ENCODE results near the gene OR10K1.

OR10K1 gene

GRCh38 chr1:158485455-158485854 is 23.8 kb downstream of the OR10K1 start:
- no peaks in the 10 kb centered on the region for H3K4me1 ChIP-seq (ENCODE audit: insufficient read depth, low read length, poor library complexity, severe bottlenecking)
- no peak overlapping the region for H3K4me3 ChIP-seq (ENCODE audit: low read length, poor library complexity, severe bottlenecking)
- H3K9me3 ChIP-seq (ENCODE audit: insufficient read depth, low read depth, low read length), result no peaks in the 10 kb centered on the region
- H3K9ac ChIP-seq (ENCODE audit: low read depth, low read length, poor library complexity, severe bottlenecking), result no peak overlapping the region
- H3K4me2 ChIP-seq (ENCODE audit: low read depth, low read length, poor library complexity, severe bottlenecking), result no peak overlapping the region
- H2AFZ ChIP-seq (ENCODE audit: low read length), result no peak overlapping the region
- TF ChIP-seq CTCF (conservative IDR thresholded peaks at IDR 0.05; ENCODE audit: low read length), result no peak
- no peak for TF ChIP-seq EZH2phosphoT487 (IDR thresholded peaks at IDR 0.05; ENCODE audit: borderline replicate concordance)
- H4K20me1 ChIP-seq (ENCODE audit: insufficient read depth, low read length, poor library complexity, severe bottlenecking), result no peaks in the 10 kb centered on the region
- no peaks in the 10 kb centered on the region for H3K9me2 ChIP-seq (replicated peaks; ENCODE audit: low read depth, low read length)
- H3F3A ChIP-seq (ENCODE audit: low read depth), result no peaks in the 10 kb centered on the region
- H3K27me3 ChIP-seq (ENCODE audit: insufficient read depth, low read length, poor library complexity, severe bottlenecking), result no peaks in the 10 kb centered on the region
- H3K36me3 ChIP-seq (ENCODE audit: insufficient read depth, low read length), result no peaks in the 10 kb centered on the region
- H3K79me2 ChIP-seq (ENCODE audit: insufficient read depth, low read length), result no peaks in the 10 kb centered on the region

GRCh38 chr1:158491316-158491715 is 29.7 kb downstream of the OR10K1 start:
- H3K4me1 ChIP-seq (ENCODE audit: insufficient read depth, low read length, poor library complexity, severe bottlenecking), result no peaks in the 10 kb centered on the region
- no peak overlapping the region for H3K4me3 ChIP-seq (ENCODE audit: low read length, poor library complexity, severe bottlenecking)
- no peaks in the 10 kb centered on the region for H3K9me3 ChIP-seq (ENCODE audit: insufficient read depth, low read depth, low read length)
- H3K27me3 ChIP-seq (ENCODE audit: insufficient read depth, low read length, poor library complexity, severe bottlenecking), result no peaks in the 10 kb centered on the region
- H4K20me1 ChIP-seq (ENCODE audit: insufficient read depth, low read length, poor library complexity, severe bottlenecking), result no peaks in the 10 kb centered on the region
- no peaks in the 10 kb centered on the region for H3F3A ChIP-seq (ENCODE audit: low read depth)
- no peak overlapping the region for H3K9ac ChIP-seq (ENCODE audit: low read depth, low read length, poor library complexity, severe bottlenecking)
- no peak for TF ChIP-seq CTCF (conservative IDR thresholded peaks at IDR 0.05; ENCODE audit: low read length)
- TF ChIP-seq EZH2phosphoT487 (IDR thresholded peaks at IDR 0.05; ENCODE audit: borderline replicate concordance), result no peak
- H2AFZ ChIP-seq (ENCODE audit: low read length), result no peak overlapping the region
- H3K4me2 ChIP-seq (ENCODE audit: low read depth, low read length, poor library complexity, severe bottlenecking), result no peak overlapping the region
- no peaks in the 10 kb centered on the region for H3K79me2 ChIP-seq (ENCODE audit: insufficient read depth, low read length)
- H3K36me3 ChIP-seq (ENCODE audit: insufficient read depth, low read length), result no peaks in the 10 kb centered on the region
- H3K9me2 ChIP-seq (replicated peaks; ENCODE audit: low read depth, low read length), result no peaks in the 10 kb centered on the region

- no peaks in the 10 kb centered on the region for H3K36me3 ChIP-seq (ENCODE audit: insufficient read depth, low read length)
- no peaks in the 10 kb centered on the region for H3K9me3 ChIP-seq (ENCODE audit: insufficient read depth, low read depth, low read length)
- no peaks in the 10 kb centered on the region for H3F3A ChIP-seq (ENCODE audit: low read depth)
- no peaks in the 10 kb centered on the region for H3K4me1 ChIP-seq (ENCODE audit: insufficient read depth, low read length, poor library complexity, severe bottlenecking)
- H3K27me3 ChIP-seq (ENCODE audit: insufficient read depth, low read length, poor library complexity, severe bottlenecking), result no peaks in the 10 kb centered on the region
- no peak overlapping the region for H3K4me3 ChIP-seq (ENCODE audit: low read length, poor library complexity, severe bottlenecking)
- no peaks in the 10 kb centered on the region for H3K9me2 ChIP-seq (replicated peaks; ENCODE audit: low read depth, low read length)
- H4K20me1 ChIP-seq (ENCODE audit: insufficient read depth, low read length, poor library complexity, severe bottlenecking), result no peaks in the 10 kb centered on the region
- H2AFZ ChIP-seq (ENCODE audit: low read length), result no peak overlapping the region
- TF ChIP-seq EZH2phosphoT487 (IDR thresholded peaks at IDR 0.05; ENCODE audit: borderline replicate concordance) (no peak), CTCF (conservative IDR thresholded peaks at IDR 0.05; ENCODE audit: low read length) (no peak)
- no peak overlapping the region for H3K4me2 ChIP-seq (ENCODE audit: low read depth, low read length, poor library complexity, severe bottlenecking)
- no peak overlapping the region for H3K9ac ChIP-seq (ENCODE audit: low read depth, low read length, poor library complexity, severe bottlenecking)
- no peaks in the 10 kb centered on the region for H3K79me2 ChIP-seq (ENCODE audit: insufficient read depth, low read length)
Measured at GRCh38 chr1:158493054-158493453, 31.4 kb downstream of the OR10K1 start.
